Mesendoderm (in vitro differentiated cells): ENCODE data around the gene SIX3.

Experiments
- DNase-seq: peaks from one replicate; pipeline ENCODE4 v3.0.0; 2013
- H2AK5ac ChIP-seq: 2 replicates; pipeline ENCODE4 v1.6.1; 2013; ENCODE audit warnings: low read length, inconsistent platforms
- H2BK120ac ChIP-seq: 2 replicates; pipeline ENCODE4 v1.6.1; 2013; ENCODE audit warnings: low read depth, mild to moderate bottlenecking, low read length, moderate library complexity, mixed read lengths
- H2BK15ac ChIP-seq: replicated peaks from 2 replicates; pipeline ENCODE4 v1.6.1; 2013; ENCODE audit warnings: low read depth, mild to moderate bottlenecking, moderate library complexity
- H2BK5ac ChIP-seq: 2 replicates; pipeline ENCODE4 v1.6.1; 2013; ENCODE audit warnings: low read length, inconsistent platforms
- H3K18ac ChIP-seq: 2 replicates; pipeline ENCODE4 v1.6.1; 2013; ENCODE audit warnings: mild to moderate bottlenecking, low read length, mixed read lengths
- H3K23ac ChIP-seq: one replicate; pipeline ENCODE4 v1.6.1; 2013; ENCODE audit warnings: low read length
- H3K27ac ChIP-seq: 2 replicates; pipeline ENCODE4 v1.5.1; 2013; ENCODE audit warnings: low read depth, mild to moderate bottlenecking, inconsistent platforms, low read length, moderate library complexity
- H3K27me3 ChIP-seq: 2 replicates; pipeline ENCODE4 v1.6.1; 2013; ENCODE audit warnings: low read length, control low read depth, mild to moderate bottlenecking, inconsistent platforms; ENCODE audit not compliant: insufficient read depth, poor library complexity
- H3K36me3 ChIP-seq: 2 replicates; pipeline ENCODE4 v1.6.1; 2013; ENCODE audit warnings: low read length, inconsistent platforms; ENCODE audit not compliant: control insufficient read depth, insufficient read depth
- H3K4ac ChIP-seq: one replicate; pipeline ENCODE4 v1.6.1; 2013; ENCODE audit warnings: low read depth, mild to moderate bottlenecking, low read length, moderate library complexity
- H3K4me1 ChIP-seq: 2 replicates; pipeline ENCODE4 v1.6.1; 2013; ENCODE audit warnings: low read depth, low read length, inconsistent platforms; ENCODE audit not compliant: control insufficient read depth
- H3K4me2 ChIP-seq: 2 replicates; pipeline ENCODE4 v1.6.1; 2013; ENCODE audit warnings: low read length
- H3K4me3 ChIP-seq: 2 replicates; pipeline ENCODE4 v1.5.1; 2013; ENCODE audit warnings: mild to moderate bottlenecking, low read length
- H3K56ac ChIP-seq: one replicate; pipeline ENCODE4 v1.6.1; 2013; ENCODE audit warnings: low read length
- H3K79me1 ChIP-seq: 2 replicates; pipeline ENCODE4 v1.6.1; 2013; ENCODE audit warnings: low read length, inconsistent platforms
- H3K79me2 ChIP-seq: 2 replicates; pipeline ENCODE4 v1.6.1; 2013; ENCODE audit warnings: mild to moderate bottlenecking, low read length; ENCODE audit not compliant: control insufficient read depth, insufficient read depth
- H3K9ac ChIP-seq: 2 replicates; pipeline ENCODE4 v1.6.1; 2013; ENCODE audit warnings: low read length, inconsistent platforms
- H4K5ac ChIP-seq: one replicate; pipeline ENCODE4 v1.6.1; 2013; ENCODE audit warnings: low read length
- H4K8ac ChIP-seq: one replicate; pipeline ENCODE4 v1.6.1; 2013; ENCODE audit warnings: low read depth, mild to moderate bottlenecking, control low read depth, low read length, moderate library complexity
- whole genome bisulfite sequencing: extraction: QIAGEN DNeasy Blood & Tissue Kit; methylation state at CpG from one replicate; pipeline ENCODE4 v1.1.7; 2013; ENCODE audit warnings: low lambda C conversion rate, missing lambda C conversion rate; ENCODE audit not compliant: insufficient coverage; ENCODE audit errors: extremely low coverage; 5-methylcytosine and 5-hydroxymethylcytosine counted together

SIX3 gene

DNA sequence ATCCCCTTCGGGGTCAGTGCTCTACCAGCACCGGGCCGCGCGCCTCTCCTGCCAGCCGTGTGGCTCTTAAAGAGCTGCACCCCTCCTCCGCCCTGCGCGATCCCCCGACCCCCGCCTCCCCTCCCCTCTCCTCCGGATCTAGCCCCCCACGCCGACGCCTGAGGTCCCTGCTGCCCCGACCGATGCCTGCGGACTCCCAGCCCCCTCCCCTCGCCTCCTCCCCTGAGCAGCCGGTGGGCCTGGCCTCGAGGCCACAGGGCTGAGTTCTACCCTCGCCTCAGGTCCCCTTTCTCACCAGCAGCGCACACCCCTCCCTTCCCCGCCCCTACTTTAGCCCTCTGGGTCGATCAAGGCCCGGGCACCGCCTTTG lies 5.8 kb upstream of the SIX3 start:
- Histone ChIP-seq H3K27me3 (peaks cover 61% of the 10 kb centered on the region), H4K5ac (no peak overlapping the region), H2AK5ac (no peak overlapping the region), H3K4ac (no peak overlapping the region), H3K56ac (peak overlapping the region; percentile 78), H2BK120ac (no peak overlapping the region), H3K79me1 (no peaks in the 10 kb centered on the region), H2BK15ac (no peak overlapping the region), H3K4me3 (no peak overlapping the region), H3K4me1 (peaks cover 15% of the 10 kb centered on the region), H2BK5ac (no peak overlapping the region), H3K4me2 (peak overlapping the region; percentile 52), H3K27ac (no peak overlapping the region), H3K18ac (no peak overlapping the region), H3K23ac (no peak overlapping the region), H4K8ac (no peak overlapping the region), H3K9ac (no peak overlapping the region), H3K36me3 (no peaks in the 10 kb centered on the region), H3K79me2 (no peaks in the 10 kb centered on the region)
- DNase-seq = peak; percentile 37
- WGBS = no CpG with 5 or more reads among the region's 27 CpGs

- no peak overlapping the region for H3K4ac ChIP-seq
- peak; percentile 10 for DNase-seq
- no peak overlapping the region for H4K5ac ChIP-seq
- H3K79me2 ChIP-seq = no peaks in the 10 kb centered on the region
- no CpG with 5 or more reads among the region's 6 CpGs for WGBS
- H4K8ac ChIP-seq = no peak overlapping the region
- H3K18ac ChIP-seq = no peak overlapping the region
- no peak overlapping the region for H2AK5ac ChIP-seq
- H3K4me2 ChIP-seq = no peak overlapping the region
- H3K4me3 ChIP-seq = no peak overlapping the region
- H3K23ac ChIP-seq = peak overlapping the region; percentile 15
- no peaks in the 10 kb centered on the region for H3K79me1 ChIP-seq
- no peak overlapping the region for H3K27ac ChIP-seq
- no peaks in the 10 kb centered on the region for H3K36me3 ChIP-seq
- H2BK5ac ChIP-seq = no peak overlapping the region
- no peak overlapping the region for H2BK15ac ChIP-seq
- no peak overlapping the region for H2BK120ac ChIP-seq
- H3K9ac ChIP-seq = no peak overlapping the region
- peaks cover 60% of the 10 kb centered on the region for H3K27me3 ChIP-seq
- peaks cover 19% of the 10 kb centered on the region for H3K4me1 ChIP-seq
- no peak overlapping the region for H3K56ac ChIP-seq
Measured at GRCh38 chr2:44936275-44936674, 5.2 kb upstream of the SIX3 start.

GRCh38 chr2:44936715-44937687 lies 4.5 kb upstream of the SIX3 start:
- Histone ChIP-seq H3K79me1 (no peaks in the 10 kb centered on the region), H4K8ac (no peak overlapping the region), H3K36me3 (no peaks in the 10 kb centered on the region), H3K18ac (no peak overlapping the region), H2BK5ac (no peak overlapping the region), H3K79me2 (no peaks in the 10 kb centered on the region), H4K5ac (no peak overlapping the region), H3K23ac (peak overlapping the region; percentile 15), H2BK120ac (no peak overlapping the region), H3K4me2 (peak overlapping the region; percentile 46), H3K4ac (no peak overlapping the region), H3K27me3 (peaks cover 54% of the 10 kb centered on the region), H3K27ac (no peak overlapping the region), H3K9ac (no peak overlapping the region), H2AK5ac (peak overlapping the region; percentile 6), H3K56ac (no peak overlapping the region), H3K4me1 (peaks cover 19% of the 10 kb centered on the region), H3K4me3 (no peak overlapping the region), H2BK15ac (no peak overlapping the region)
- DNase-seq = peak; percentile 55
- no CpG with 5 or more reads among the region's 22 CpGs for WGBS

DNA sequence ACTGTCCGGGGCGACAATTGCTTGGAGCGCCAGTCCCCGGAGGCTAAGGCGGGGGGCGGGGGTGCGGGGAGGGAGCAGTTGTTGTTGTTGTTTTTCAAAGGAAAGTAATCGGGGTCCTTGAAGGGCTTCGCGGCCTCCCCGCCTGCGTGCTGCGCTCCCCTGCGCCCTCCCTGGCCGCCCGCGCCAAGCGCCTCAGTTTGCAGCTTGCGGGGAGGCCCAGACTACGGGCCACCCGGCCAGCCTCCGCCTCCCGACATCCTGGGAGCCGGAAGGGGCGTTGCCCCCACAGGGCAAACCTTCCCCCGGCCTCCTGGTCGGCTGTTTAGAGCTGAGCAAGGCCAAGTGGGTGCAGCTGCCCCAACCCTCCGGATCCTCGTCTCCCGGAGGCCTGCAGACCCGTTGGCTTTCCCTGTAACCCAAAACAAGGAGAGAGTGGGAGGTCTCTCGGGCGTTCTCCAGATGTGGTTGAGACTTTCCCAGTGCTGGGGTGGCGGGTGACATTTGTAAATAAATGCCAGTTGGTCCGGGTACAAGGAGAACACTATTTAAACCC lies 3.7 kb upstream of the SIX3 start:
- Histone ChIP-seq H3K27me3 (peaks cover 52% of the 10 kb centered on the region), H3K27ac (no peak overlapping the region)

GRCh38 chr2:44938287-44939105 lies 3.0 kb upstream of the SIX3 start:
- Histone ChIP-seq H4K5ac (no peak overlapping the region), H2BK5ac (no peak overlapping the region), H3K56ac (peak overlapping the region; percentile 60), H2AK5ac (no peak overlapping the region), H3K23ac (no peak overlapping the region), H3K4me2 (peak overlapping the region; percentile 62), H3K27me3 (peaks cover 50% of the 10 kb centered on the region), H3K4me3 (no peak overlapping the region), H3K79me1 (no peaks in the 10 kb centered on the region), H2BK15ac (no peak overlapping the region), H4K8ac (no peak overlapping the region), H3K79me2 (no peaks in the 10 kb centered on the region), H3K36me3 (no peaks in the 10 kb centered on the region), H3K27ac (no peak overlapping the region), H2BK120ac (no peak overlapping the region), H3K4ac (no peak overlapping the region), H3K18ac (peak overlapping the region; percentile 16), H3K9ac (peak overlapping the region; percentile 21), H3K4me1 (peaks cover 11% of the 10 kb centered on the region)
- DNase-seq = peak; percentile 51
- WGBS = no CpG with 5 or more reads among the region's 62 CpGs

More for the DNA sequence above, 3.7 kb upstream of the SIX3 start:
- Histone ChIP-seq H2BK5ac (no peak overlapping the region), H3K4me3 (no peak overlapping the region), H3K9ac (no peak overlapping the region), H3K79me2 (no peaks in the 10 kb centered on the region), H3K4me2 (peak overlapping the region; percentile 61), H2AK5ac (no peak overlapping the region), H3K18ac (no peak overlapping the region), H3K4me1 (peaks cover 15% of the 10 kb centered on the region), H2BK120ac (no peak overlapping the region), H3K79me1 (no peaks in the 10 kb centered on the region), H4K8ac (no peak overlapping the region), H2BK15ac (no peak overlapping the region), H4K5ac (no peak overlapping the region), H3K4ac (no peak overlapping the region), H3K36me3 (no peaks in the 10 kb centered on the region), H3K56ac (peak overlapping the region; percentile 44), H3K23ac (no peak overlapping the region)
- no CpG with 5 or more reads among the region's 35 CpGs for WGBS
- DNase-seq = peak; percentile 51
